OCI-LY7 (cell line): Measurements from ENCODE around the gene VRTN.

ENCODE experiments used
- CTCF ChIP-seq: fragments of 200-600 bp; sonication (generic); conservative IDR thresholded peaks from 2 replicates; pipeline ENCODE4 v1.5.1; 2014; ENCODE audit warnings: mild to moderate bottlenecking, antibody characterized with exemption, low read length, moderate library complexity, mixed read lengths
- EZH2phosphoT487 ChIP-seq: fragments of 200-600 bp; sonication (generic); IDR thresholded peaks from 2 replicates; pipeline ENCODE4 v1.6.1; 2018; ENCODE audit warnings: low read depth, borderline replicate concordance, mild to moderate bottlenecking, mixed run types, antibody characterized with exemption, low read length, moderate library complexity, mixed read lengths

DNA sequence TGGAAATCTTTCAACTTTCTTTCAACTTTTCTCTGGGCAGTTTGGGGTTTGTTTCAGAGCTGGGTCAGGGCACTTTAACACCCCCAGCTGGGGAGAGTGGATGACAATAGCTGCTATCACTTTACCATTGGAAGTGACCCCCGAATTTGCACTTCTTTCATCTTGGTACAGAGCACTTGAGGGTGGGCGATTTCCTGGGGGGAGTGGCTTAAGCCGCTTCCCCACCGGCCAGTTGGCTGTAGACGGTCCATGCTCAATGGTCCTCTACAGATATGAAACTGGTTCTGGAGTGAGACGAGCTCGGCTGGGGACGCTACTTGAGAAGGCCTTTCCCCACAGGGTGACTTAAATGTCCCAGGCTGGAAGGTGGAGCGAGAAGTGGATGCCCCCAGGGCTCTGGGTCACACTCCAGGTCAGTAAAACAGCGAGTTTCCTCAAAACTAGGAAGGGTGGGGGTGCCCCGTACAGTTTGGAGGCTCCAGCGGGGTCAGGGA lies at the start of gene VRTN:
- TF ChIP-seq CTCF (no peak), EZH2phosphoT487 (no peak)
